Activated T-cell treated with anti-CD3 and anti-CD28 coated beads, Interleukin-2, amount 50 U/mL, for 72 hours (primary cell): ENCODE measurements around the gene ANLN. TPM values are rescaled to one million over a fixed set of nuclear protein-coding genes. Genes with fewer than 3 reads are reported as not detected.

Source experiments
- ATAC-seq, 2 donors: fragments of 150-1000 bp; cut with Tn5 transposase; replicated peaks in 1 of 2; 2 replicates each; pipeline ENCODE4 v1.10.0; 2021; ENCODE audit warnings: moderate library complexity in 2 of 2, mild to moderate bottlenecking in 1 of 2
- DNase-seq, 2 donors: peaks; one replicate each; pipeline ENCODE4 v3.0.0; 2021 to 2022; ENCODE audit warnings: mixed read lengths in 1 of 2
- H3K27ac Mint-ChIP-seq: one replicate; pipeline ENCODE4 v1.8.0; 2022; ENCODE audit warnings: mild to moderate bottlenecking, moderate library complexity, mixed read lengths
- H3K27me3 Mint-ChIP-seq: one replicate; pipeline ENCODE4 v1.8.0; 2022; ENCODE audit warnings: low read depth, mixed read lengths
- H3K36me3 Mint-ChIP-seq, 2 donors: one replicate each; pipeline ENCODE4 v1.8.0; 2022; ENCODE audit warnings: mixed read lengths in 2 of 2, mild to moderate bottlenecking in 1 of 2; ENCODE audit not compliant: insufficient read depth in 2 of 2
- H3K4me1 Mint-ChIP-seq: one replicate; pipeline ENCODE4 v1.8.0; 2022; ENCODE audit warnings: low read depth, mixed read lengths
- H3K4me3 Mint-ChIP-seq, 2 donors: one replicate each; pipeline ENCODE4 v1.8.0; 2022; ENCODE audit warnings: mild to moderate bottlenecking in 2 of 2, mixed read lengths in 2 of 2, moderate library complexity in 2 of 2
- H3K9me3 Mint-ChIP-seq, 2 donors: one replicate each; pipeline ENCODE4 v1.8.0; 2022; ENCODE audit warnings: mixed read lengths in 2 of 2
- total RNA-seq, 2 donors: library from RNA; stranded (reverse); gene quantifications; one replicate each; pipeline ENCODE4 v1.2.3, GENCODE V29; 2022

ANLN gene
- total RNA-seq, 2 donors from 2014 or later = 46.1 to 49.5 TPM

GRCh38 chr7:36387435-36388231 lies 2.0 kb upstream of the ANLN start:
- Mint-ChIP-seq H3K27me3 (peaks cover 10% of the 10 kb centered on the region), H3K27ac (no peak overlapping the region), H3K4me1 (peaks cover 23% of the 10 kb centered on the region), H3K9me3 (no peaks in the 10 kb centered on the region), H3K36me3 (peaks cover 4 to 14% of the 10 kb centered on the region in 2 donors), H3K4me3 (no peak overlapping the region)
- no peak for ATAC-seq
- no peak for DNase-seq

- peaks cover 4 to 15% of the 10 kb centered on the region in 2 donors for H3K36me3 Mint-ChIP-seq
- no peak overlapping the region for H3K27ac Mint-ChIP-seq
These were observed 1.2 kb upstream of the ANLN start for GRCh38 chr7:36388423-36388822.

GRCh38 chr7:36390199-36391090 lies 783 bp downstream of the ANLN start:
- peak overlapping the region; percentile 96 to 97 for H3K4me3 Mint-ChIP-seq

More at GRCh38 chr7:36388423-36388822, 1.2 kb upstream of the ANLN start:
- ATAC-seq = no peak
- Mint-ChIP-seq H3K4me3 (peak overlapping the region; percentile 60 to 66), H3K27me3 (peaks cover 10% of the 10 kb centered on the region), H3K4me1 (peaks cover 23% of the 10 kb centered on the region), H3K9me3 (no peaks in the 10 kb centered on the region)
- no peak for DNase-seq

GRCh38 chr7:36391436-36392198 lies 2.0 kb downstream of the ANLN start:
- peaks cover 10% of the 10 kb centered on the region for H3K27me3 Mint-ChIP-seq
- H3K36me3 Mint-ChIP-seq = peaks cover 9 to 35% of the 10 kb centered on the region in 2 donors

More at GRCh38 chr7:36390199-36391090, 783 bp downstream of the ANLN start:
- Mint-ChIP-seq H3K27me3 (peaks cover 10% of the 10 kb centered on the region), H3K27ac (peak overlapping the region; percentile 84), H3K36me3 (peaks cover 7 to 27% of the 10 kb centered on the region in 2 donors), H3K4me1 (peaks cover 27% of the 10 kb centered on the region), H3K9me3 (no peaks in the 10 kb centered on the region)
- DNase-seq = peak; percentile 74
- peak; percentile 53 to 62 for ATAC-seq

GRCh38 chr7:36393826-36394225 lies 4.2 kb downstream of the ANLN start:
- DNase-seq (no peak), ATAC-seq (no peak)
- peaks cover 33% of the 10 kb centered on the region for H3K4me1 Mint-ChIP-seq
- no peak overlapping the region for H3K27ac Mint-ChIP-seq
- peaks cover 11 to 48% of the 10 kb centered on the region in 2 donors for H3K36me3 Mint-ChIP-seq
- H3K27me3 Mint-ChIP-seq = peaks cover 10% of the 10 kb centered on the region
- peaks cover 0 to 2% of the 10 kb centered on the region in 2 donors for H3K9me3 Mint-ChIP-seq
- no peak overlapping the region for H3K4me3 Mint-ChIP-seq

More at GRCh38 chr7:36391436-36392198, 2.0 kb downstream of the ANLN start:
- peaks cover 0 to 2% of the 10 kb centered on the region in 2 donors for H3K9me3 Mint-ChIP-seq
- peaks cover 33% of the 10 kb centered on the region for H3K4me1 Mint-ChIP-seq
- H3K27ac Mint-ChIP-seq = peak overlapping the region; percentile 84
- DNase-seq (peak; percentile 29 to 41), ATAC-seq (peak; percentile 70 to 72)
- H3K4me3 Mint-ChIP-seq = peak overlapping the region; percentile 96 to 97

- H3K9me3 Mint-ChIP-seq = peaks cover 0 to 2% of the 10 kb centered on the region in 2 donors
- H3K36me3 Mint-ChIP-seq = peaks cover 11 to 59% of the 10 kb centered on the region in 2 donors
- peaks cover 10% of the 10 kb centered on the region for H3K27me3 Mint-ChIP-seq
- no peak overlapping the region for H3K27ac Mint-ChIP-seq
- DNase-seq (no peak), ATAC-seq (no peak)
- no peak overlapping the region for H3K4me3 Mint-ChIP-seq
- H3K4me1 Mint-ChIP-seq = peaks cover 31% of the 10 kb centered on the region
These were observed 5.7 kb downstream of the ANLN start for GRCh38 chr7:36395171-36395894.

GRCh38 chr7:36396150-36396549 lies 6.5 kb downstream of the ANLN start:
- peak in 1 of 2 donors; percentile 14 for DNase-seq
- peaks cover 23% of the 10 kb centered on the region for H3K4me1 Mint-ChIP-seq
- ATAC-seq = no peak
- H3K27me3 Mint-ChIP-seq = peaks cover 5% of the 10 kb centered on the region
- no peak overlapping the region for H3K4me3 Mint-ChIP-seq
- H3K36me3 Mint-ChIP-seq = peaks cover 11 to 58% of the 10 kb centered on the region in 2 donors
- H3K27ac Mint-ChIP-seq = no peak overlapping the region
- H3K9me3 Mint-ChIP-seq = peaks cover 0 to 2% of the 10 kb centered on the region in 2 donors

GRCh38 chr7:36400036-36400435 lies 10.4 kb downstream of the ANLN start:
- Mint-ChIP-seq H3K27me3 (no peaks in the 10 kb centered on the region), H3K4me3 (no peak overlapping the region), H3K36me3 (peaks cover 16 to 55% of the 10 kb centered on the region in 2 donors), H3K4me1 (peaks cover 6% of the 10 kb centered on the region), H3K27ac (no peak overlapping the region), H3K9me3 (peaks cover 0 to 2% of the 10 kb centered on the region in 2 donors)
- DNase-seq (no peak), ATAC-seq (no peak)

GRCh38 chr7:36400606-36401005 lies 10.9 kb downstream of the ANLN start:
- Mint-ChIP-seq H3K27ac (no peak overlapping the region), H3K36me3 (peaks cover 13 to 53% of the 10 kb centered on the region in 2 donors), H3K4me1 (peaks cover 6% of the 10 kb centered on the region), H3K27me3 (no peaks in the 10 kb centered on the region), H3K4me3 (no peak overlapping the region), H3K9me3 (peaks cover 0 to under 1% of the 10 kb centered on the region in 2 donors)
- no peak for ATAC-seq
- no peak for DNase-seq

GRCh38 chr7:36403452-36403851 lies 13.8 kb downstream of the ANLN start:
- Mint-ChIP-seq H3K27ac (no peak overlapping the region), H3K9me3 (no peaks in the 10 kb centered on the region), H3K27me3 (no peaks in the 10 kb centered on the region), H3K4me1 (no peaks in the 10 kb centered on the region), H3K36me3 (peaks cover 11 to 39% of the 10 kb centered on the region in 2 donors), H3K4me3 (no peak overlapping the region)
- ATAC-seq (no peak), DNase-seq (no peak)

GRCh38 chr7:36404639-36405408 lies 15.2 kb downstream of the ANLN start:
- no peak for ATAC-seq
- H3K4me3 Mint-ChIP-seq = no peak overlapping the region
- no peaks in the 10 kb centered on the region for H3K9me3 Mint-ChIP-seq
- no peaks in the 10 kb centered on the region for H3K4me1 Mint-ChIP-seq
- H3K36me3 Mint-ChIP-seq = peaks cover 11 to 34% of the 10 kb centered on the region in 2 donors
- peak overlapping the region; percentile 50 for H3K27ac Mint-ChIP-seq
- no peaks in the 10 kb centered on the region for H3K27me3 Mint-ChIP-seq
- DNase-seq = no peak
